Liver (tissue), 9 donors: ENCODE measurements around the gene SMIM14. TPM values are rescaled to one million over a fixed set of nuclear protein-coding genes. Genes with fewer than 3 reads are reported as not detected.

ENCODE experiments used
- DNase-seq: peaks from one replicate; pipeline ENCODE4 v3.0.0-alpha.2; 2017; ENCODE audit warnings: low spot score
- H3K27ac ChIP-seq, 2 donors: one replicate each; pipeline ENCODE4 v1.7.0; 2013; ENCODE audit warnings: inconsistent platforms in 2 of 2, low read length in 2 of 2, control low read depth in 1 of 2, low read depth in 1 of 2, mild to moderate bottlenecking in 1 of 2
- H3K27me3 ChIP-seq, 4 donors: one replicate each; pipeline versions ENCODE4 v1.6.1 to v1.7.0; 2013; ENCODE audit warnings: low read length in 3 of 4, inconsistent platforms in 1 of 4, mild to moderate bottlenecking in 1 of 4, moderate library complexity in 1 of 4; ENCODE audit not compliant: control insufficient read depth in 4 of 4, insufficient read depth in 4 of 4
- H3K36me3 ChIP-seq, 4 donors: one replicate each; pipeline versions ENCODE4 v1.6.1 to v1.7.0; 2013; ENCODE audit warnings: low read length in 3 of 4, mild to moderate bottlenecking in 3 of 4, low read depth in 1 of 4, moderate library complexity in 1 of 4; ENCODE audit not compliant: control insufficient read depth in 4 of 4, insufficient read depth in 3 of 4
- H3K4me1 ChIP-seq, 4 donors: one replicate each; pipeline versions ENCODE4 v1.6.1 to v1.7.0; 2013; ENCODE audit warnings: low read length in 3 of 4, mild to moderate bottlenecking in 3 of 4, moderate library complexity in 1 of 4; ENCODE audit not compliant: control insufficient read depth in 4 of 4, insufficient read depth in 4 of 4
- H3K4me3 ChIP-seq, 3 donors: one replicate each; pipeline versions ENCODE4 v1.6.1 to v1.7.0; 2013; ENCODE audit warnings: low read length in 3 of 3, control low read depth in 1 of 3, low read depth in 1 of 3, mild to moderate bottlenecking in 1 of 3
- H3K9ac ChIP-seq, 2 donors: one replicate each; pipeline ENCODE4 v1.7.0; 2013; ENCODE audit warnings: low read length in 2 of 2, mild to moderate bottlenecking in 2 of 2, moderate library complexity in 2 of 2, control low read depth in 1 of 2, low read depth in 1 of 2
- H3K9me3 ChIP-seq, 4 donors: one replicate each; pipeline versions ENCODE4 v1.6.1 to v1.7.0; 2013; ENCODE audit warnings: low read length in 3 of 4; ENCODE audit not compliant: control insufficient read depth in 4 of 4
- CTCF ChIP-seq: fragments of 150-350 bp; IDR thresholded peaks from 2 replicates; pipeline ENCODE4 v1.5.1; 2017; ENCODE audit warnings: improper control_type of control experiment, low read depth, low read length; ENCODE audit not compliant: missing input control
- EGR1 ChIP-seq, 2 donors: IDR thresholded peaks; 2 replicates each; pipeline ENCODE4 v1.6.1; 2016 to 2018; ENCODE audit warnings: antibody characterized with exemption in 2 of 2, low read depth in 2 of 2
- FOXA1 ChIP-seq: IDR thresholded peaks from 2 replicates; pipeline ENCODE4 v1.6.1; 2016; ENCODE audit warnings: antibody characterized with exemption
- FOXA2 ChIP-seq: IDR thresholded peaks from 2 replicates; pipeline ENCODE4 v1.6.1; 2016; ENCODE audit warnings: antibody characterized with exemption
- GABPA ChIP-seq, 2 donors: IDR thresholded peaks in 1 of 2; conservative IDR thresholded peaks in 1 of 2; 2 replicates each; pipeline ENCODE4 v1.6.1; 2016; ENCODE audit warnings: antibody characterized with exemption in 2 of 2, mild to moderate bottlenecking in 1 of 2, moderate library complexity in 1 of 2
- HNF4A ChIP-seq, 2 donors: conservative IDR thresholded peaks; 2 replicates each; pipeline ENCODE4 v1.6.1; 2016; ENCODE audit warnings: antibody characterized with exemption in 2 of 2, mild to moderate bottlenecking in 2 of 2
- HNF4G ChIP-seq: IDR thresholded peaks from 2 replicates; pipeline ENCODE4 v1.6.1; 2016; ENCODE audit warnings: antibody characterized with exemption
- JUND ChIP-seq, 2 donors: IDR thresholded peaks; 2 replicates each; pipeline ENCODE4 v1.6.1; 2016; ENCODE audit warnings: antibody characterized with exemption in 2 of 2
- MAX ChIP-seq: IDR thresholded peaks from 2 replicates; pipeline ENCODE4 v1.6.1; 2016; ENCODE audit warnings: antibody characterized with exemption
- NR2F2 ChIP-seq: IDR thresholded peaks from 2 replicates; pipeline ENCODE4 v1.6.1; 2016; ENCODE audit warnings: antibody characterized with exemption
- RAD21 ChIP-seq, 2 donors: IDR thresholded peaks; 2 replicates each; pipeline ENCODE4 v1.6.1; 2016; ENCODE audit warnings: antibody characterized with exemption in 2 of 2, mild to moderate bottlenecking in 2 of 2
- REST ChIP-seq: IDR thresholded peaks from 2 replicates; pipeline ENCODE4 v1.6.1; 2016; ENCODE audit warnings: antibody characterized with exemption, mild to moderate bottlenecking
- RXRA ChIP-seq, 2 donors: IDR thresholded peaks; 2 replicates each; pipeline ENCODE4 v1.6.1; 2017 to 2018; ENCODE audit warnings: antibody characterized with exemption in 2 of 2, mild to moderate bottlenecking in 1 of 2
- SP1 ChIP-seq: IDR thresholded peaks from 2 replicates; pipeline ENCODE4 v1.6.1; 2018; ENCODE audit warnings: antibody characterized with exemption, mild to moderate bottlenecking
- TAF1 ChIP-seq: conservative IDR thresholded peaks from 2 replicates; pipeline ENCODE4 v1.6.1; 2016; ENCODE audit warnings: antibody characterized with exemption, mild to moderate bottlenecking
- YY1 ChIP-seq: IDR thresholded peaks from 2 replicates; pipeline ENCODE4 v1.6.1; 2016; ENCODE audit warnings: antibody characterized with exemption, mild to moderate bottlenecking
- WGBS: extraction: QIAGEN DNeasy Blood & Tissue Kit; methylation state at CpG from one replicate; pipeline ENCODE4 v1.1.7; 2013; 5-methylcytosine and 5-hydroxymethylcytosine counted together
- polyA plus RNA-seq, 2 donors: library from polyadenylated mRNA; stranded (reverse) in 1 of 2; unstranded in 1 of 2; fragments of 200-250 nt in 1 of 2; fragments of >200 nt in 1 of 2; fragmentation: Nextera tagmentation in 1 of 2; extraction: Ambion mirVana in 1 of 2; gene quantifications; one replicate each; pipeline versions ENCODE4 v1.2.1 to v1.2.3, GENCODE V29; 2013 to 2015
- total RNA-seq, 2 donors: library from RNA; depleted of rRNA; stranded (reverse); fragments of >200 nt; gene quantifications; one replicate each; pipeline ENCODE4 v1.2.3, GENCODE V29; 2014
- TF ChIP-seq, protein P1 (sequence below): IDR thresholded peaks from 2 replicates; pipeline ENCODE4 v1.6.1; 2016; ENCODE audit warnings: antibody characterized with exemption
- TF ChIP-seq, protein P2 (sequence below): IDR thresholded peaks from 2 replicates; pipeline ENCODE4 v1.6.1; 2016; ENCODE audit warnings: antibody characterized with exemption
- donor health status: healthy.
- donor health status: healthy.
- donor health status: healthy.
- donor health status: healthy.
- donor health status: healthy.

Gene SMIM14
- total and polyA plus RNA-seq, 4 donors, result 21.1 to 311 (median 91.6) TPM

DNA sequence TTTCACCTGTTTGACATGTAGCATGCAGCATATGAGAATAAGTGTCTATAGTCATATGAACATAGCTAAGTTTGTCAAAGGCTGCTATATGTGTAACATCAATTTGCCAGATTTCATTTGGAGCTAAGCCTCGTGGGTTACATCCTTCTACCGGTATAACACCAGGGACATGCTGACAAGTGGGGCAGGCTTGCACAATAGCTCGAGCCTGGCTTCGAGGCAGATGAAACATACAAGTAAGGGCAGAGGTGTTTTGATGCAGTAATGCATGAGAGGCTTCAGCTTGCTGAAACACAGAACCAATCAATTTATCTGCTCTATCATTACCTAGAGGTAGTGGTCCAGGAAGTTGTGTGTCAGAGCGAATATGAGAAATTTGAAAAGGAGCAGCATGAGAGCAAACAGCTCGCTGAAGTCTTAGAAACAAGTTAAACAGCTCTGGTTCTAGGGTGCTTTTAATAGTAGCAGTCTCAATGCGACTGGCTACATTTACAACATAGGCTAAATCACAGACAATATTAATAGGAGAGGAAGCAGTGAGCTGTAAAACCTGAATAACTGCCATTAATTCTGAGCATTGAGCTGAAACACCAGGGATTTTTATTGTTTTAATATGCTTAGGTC is 96.6 kb downstream of the SMIM14 start:
- H3K9ac ChIP-seq, result no peak overlapping the region
- no peak for DNase-seq
- no peak overlapping the region for H3K4me3 ChIP-seq
- TF ChIP-seq GABPA (IDR thresholded peaks at IDR 0.05 in 1 of 2, conservative IDR thresholded peaks at IDR 0.05 in 1 of 2) (no peak), EGR1 (IDR thresholded peaks at IDR 0.05; ENCODE audit: low read depth in 2 of 2) (no peak), JUND (IDR thresholded peaks at IDR 0.05) (no peak), FOXA1 (no peak), CTCF (no peak), RAD21 (IDR thresholded peaks at IDR 0.05) (peak in 1 of 2 donors; percentile 16), MAX (no peak), RXRA (IDR thresholded peaks at IDR 0.05) (peak in 1 of 2 donors; percentile 5)
- no peaks in the 10 kb centered on the region for H3K9me3 ChIP-seq
- H3K4me1 ChIP-seq, result peaks cover 0 to 29% (median 19%) of the 10 kb centered on the region in 4 donors
- peaks cover 0 to 2% (median 0%) of the 10 kb centered on the region in 4 donors for H3K36me3 ChIP-seq
- H3K27ac ChIP-seq, result peak overlapping the region; percentile 9 to 57
- no peaks in the 10 kb centered on the region for H3K27me3 ChIP-seq
- WGBS, result 41% methylated on average over 7 of the region's 7 CpGs

DNA sequence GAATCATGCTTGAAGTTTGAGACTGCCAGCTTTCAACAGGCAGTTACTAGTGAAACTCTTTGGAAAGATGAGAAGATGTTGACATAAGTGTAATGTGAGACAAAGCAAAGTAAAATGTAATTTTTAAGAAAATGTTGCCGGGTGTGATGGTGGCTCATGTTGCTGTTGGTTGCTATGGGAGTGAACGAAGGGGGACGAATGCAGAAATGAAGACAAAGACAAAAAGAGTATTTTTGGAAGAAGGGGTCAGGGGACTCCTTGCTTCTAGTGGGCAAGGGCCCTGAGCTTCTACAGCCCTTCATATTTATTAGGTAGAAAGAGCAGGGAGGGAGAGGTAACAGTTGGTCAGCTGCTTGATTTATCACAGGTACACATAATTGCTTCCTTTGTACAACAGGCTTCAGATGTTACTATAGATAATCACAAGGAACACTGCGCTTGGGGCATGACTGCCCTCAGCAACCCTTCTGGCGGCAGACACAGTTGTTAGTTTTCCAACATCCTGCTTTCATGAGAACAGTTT is 99.5 kb downstream of the SMIM14 start:
- TF ChIP-seq JUND (IDR thresholded peaks at IDR 0.05), result no peak
- TF ChIP-seq FOXA1, result no peak
- TF ChIP-seq YY1, result no peak
- no peak for TF ChIP-seq FOXA2
- no peak for TF ChIP-seq EGR1 (IDR thresholded peaks at IDR 0.05; ENCODE audit: low read depth in 2 of 2)
- no peak for TF ChIP-seq NR2F2
- no peak for TF ChIP-seq SP1
- no peak for TF ChIP-seq RAD21 (IDR thresholded peaks at IDR 0.05)
- no peak for TF ChIP-seq HNF4G
- no peak for TF ChIP-seq GABPA (IDR thresholded peaks at IDR 0.05 in 1 of 2, conservative IDR thresholded peaks at IDR 0.05 in 1 of 2)
- TF ChIP-seq, protein P1, sequence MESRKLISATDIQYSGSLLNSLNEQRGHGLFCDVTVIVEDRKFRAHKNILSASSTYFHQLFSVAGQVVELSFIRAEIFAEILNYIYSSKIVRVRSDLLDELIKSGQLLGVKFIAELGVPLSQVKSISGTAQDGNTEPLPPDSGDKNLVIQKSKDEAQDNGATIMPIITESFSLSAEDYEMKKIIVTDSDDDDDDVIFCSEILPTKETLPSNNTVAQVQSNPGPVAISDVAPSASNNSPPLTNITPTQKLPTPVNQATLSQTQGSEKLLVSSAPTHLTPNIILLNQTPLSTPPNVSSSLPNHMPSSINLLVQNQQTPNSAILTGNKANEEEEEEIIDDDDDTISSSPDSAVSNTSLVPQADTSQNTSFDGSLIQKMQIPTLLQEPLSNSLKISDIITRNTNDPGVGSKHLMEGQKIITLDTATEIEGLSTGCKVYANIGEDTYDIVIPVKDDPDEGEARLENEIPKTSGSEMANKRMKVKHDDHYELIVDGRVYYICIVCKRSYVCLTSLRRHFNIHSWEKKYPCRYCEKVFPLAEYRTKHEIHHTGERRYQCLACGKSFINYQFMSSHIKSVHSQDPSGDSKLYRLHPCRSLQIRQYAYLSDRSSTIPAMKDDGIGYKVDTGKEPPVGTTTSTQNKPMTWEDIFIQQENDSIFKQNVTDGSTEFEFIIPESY, result no peak
- TF ChIP-seq MAX, result no peak
- no peak for TF ChIP-seq RXRA (IDR thresholded peaks at IDR 0.05)
- no peak for TF ChIP-seq HNF4A (conservative IDR thresholded peaks at IDR 0.05)
- TF ChIP-seq, protein P2, sequence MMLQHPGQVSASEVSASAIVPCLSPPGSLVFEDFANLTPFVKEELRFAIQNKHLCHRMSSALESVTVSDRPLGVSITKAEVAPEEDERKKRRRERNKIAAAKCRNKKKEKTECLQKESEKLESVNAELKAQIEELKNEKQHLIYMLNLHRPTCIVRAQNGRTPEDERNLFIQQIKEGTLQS, result no peak
- TF ChIP-seq TAF1, result no peak
- TF ChIP-seq CTCF, result no peak
- no peak for TF ChIP-seq REST
- Histone ChIP-seq H3K4me1 (peaks cover 0 to 26% (median 19%) of the 10 kb centered on the region in 4 donors), H3K36me3 (peaks cover 0 to 3% (median 1%) of the 10 kb centered on the region in 4 donors), H3K4me3 (no peak overlapping the region), H3K27ac (no peak overlapping the region), H3K27me3 (no peaks in the 10 kb centered on the region), H3K9me3 (no peaks in the 10 kb centered on the region), H3K9ac (no peak overlapping the region)
- DNase-seq, result no peak
- WGBS, result 94% methylated on average over 5 of the region's 5 CpGs
